Stimulated activated CD8-positive, alpha-beta memory T cell treated with anti-CD3 and anti-CD28 coated beads, Interleukin-2, amount 100 ng/mL, for 48 hours (primary cell): ENCODE results near the gene SERINC4.
"Not testable (repeated sequence)": the region's sequence is repeated elsewhere in the genome, so short reads cannot be mapped to it uniquely, and the experiment has no call there.

Experiments used
- DNase-seq, 2 donors: peaks; one replicate each; pipeline ENCODE4 v3.0.0-alpha.2; 2020; ENCODE audit warnings: low read depth in 2 of 2

The SERINC4 gene

GRCh38 chr15:43799945-43800285 lies at the start of gene SERINC4:
TSS of gene SERINC4 (minus strand) at chr15:43800220. CDS start at chr15:43799986, 234 bp downstream.
- no peak for DNase-seq

GRCh38 chr15:43845421-43845820 lies 45.4 kb upstream of the SERINC4 start:
- DNase-seq, result no peak

GRCh38 chr15:43832485-43832884 lies 32.5 kb upstream of the SERINC4 start:
- DNase-seq, result not testable (repeated sequence)

GRCh38 chr15:43831519-43832052 lies 31.6 kb upstream of the SERINC4 start:
- not testable (repeated sequence) for DNase-seq

GRCh38 chr15:43830691-43831275 lies 30.8 kb upstream of the SERINC4 start:
- DNase-seq, result not testable (repeated sequence)

GRCh38 chr15:43829951-43830540 lies 30.0 kb upstream of the SERINC4 start:
- not testable (repeated sequence) for DNase-seq

- DNase-seq, result no peak
Observed at GRCh38 chr15:43828061-43828657, 28.1 kb upstream of the SERINC4 start.

GRCh38 chr15:43826508-43827341 lies 26.7 kb upstream of the SERINC4 start, which contains the start of gene WDR76:
TSS of gene WDR76 (plus strand) at chr15:43827002. CDS start at chr15:43827033, 31 bp downstream.
- DNase-seq, result peak; percentile 78 to 82

GRCh38 chr15:43826029-43826507 lies 26.0 kb upstream of the SERINC4 start:
- no peak for DNase-seq

- not testable (repeated sequence) for DNase-seq
Observed at GRCh38 chr15:43825305-43825704, 25.3 kb upstream of the SERINC4 start.

GRCh38 chr15:43824302-43825246 lies 24.6 kb upstream of the SERINC4 start, which contains the start of gene MFAP1:
TSS of gene MFAP1 (minus strand) at chr15:43824690. CDS start at chr15:43824569, 121 bp downstream.
- DNase-seq, result peak; percentile 80 to 86

- no peak for DNase-seq
Observed at GRCh38 chr15:43821505-43821904, 21.5 kb upstream of the SERINC4 start.

GRCh38 chr15:43815064-43815463 lies 15.0 kb upstream of the SERINC4 start:
- DNase-seq, result not testable (repeated sequence)

- DNase-seq, result no peak
Observed at GRCh38 chr15:43808960-43809678, 9.1 kb upstream of the SERINC4 start.

- DNase-seq, result no peak
Observed at GRCh38 chr15:43808435-43808950, 8.5 kb upstream of the SERINC4 start.

- not testable (repeated sequence) for DNase-seq
Observed at GRCh38 chr15:43802676-43803075, 2.7 kb upstream of the SERINC4 start.

- peak; percentile 84 to 86 for DNase-seq
Observed at GRCh38 chr15:43800286-43801141, 494 bp upstream of the SERINC4 start, which contains the start of gene HYPK. TSS of gene HYPK (plus strand) at chr15:43800599. CDS start at chr15:43800623, 24 bp downstream.

GRCh38 chr15:43799209-43799944 lies 643 bp downstream of the SERINC4 start:
- DNase-seq, result no peak
